CD4-positive, alpha-beta T cell treated with Interleukin-2 at 100 ng/mL for 4 hours (primary cell): ENCODE data around the gene GAPDHS.

ENCODE experiments used
- DNase-seq: peaks from one replicate; pipeline ENCODE4 v3.0.0-alpha.2; 2020; ENCODE audit warnings: low spot score

GAPDHS gene

DNA sequence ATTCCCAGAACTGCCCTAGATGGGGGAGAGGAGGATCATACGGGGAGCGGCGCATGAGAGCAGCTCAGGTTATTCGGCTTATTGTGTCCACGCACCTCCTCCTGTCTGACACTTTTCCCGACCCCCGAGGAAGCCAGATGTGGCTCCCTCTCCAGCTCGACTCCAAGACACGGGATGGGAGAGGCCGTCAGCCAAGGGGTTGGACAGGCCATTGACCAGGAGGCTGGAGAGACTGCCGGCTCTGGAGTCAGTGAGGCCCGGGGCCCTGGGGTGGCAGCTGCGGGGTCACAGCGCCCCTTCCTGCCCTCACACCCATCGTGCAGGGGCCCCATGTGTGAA is 22.7 kb upstream of the GAPDHS start:
- DNase-seq = no peak

GRCh38 chr19:35511337-35511736 is 21.9 kb upstream of the GAPDHS start:
- DNase-seq = no peak

GRCh38 chr19:35512831-35513627 is 20.2 kb upstream of the GAPDHS start:
- no peak for DNase-seq

DNA sequence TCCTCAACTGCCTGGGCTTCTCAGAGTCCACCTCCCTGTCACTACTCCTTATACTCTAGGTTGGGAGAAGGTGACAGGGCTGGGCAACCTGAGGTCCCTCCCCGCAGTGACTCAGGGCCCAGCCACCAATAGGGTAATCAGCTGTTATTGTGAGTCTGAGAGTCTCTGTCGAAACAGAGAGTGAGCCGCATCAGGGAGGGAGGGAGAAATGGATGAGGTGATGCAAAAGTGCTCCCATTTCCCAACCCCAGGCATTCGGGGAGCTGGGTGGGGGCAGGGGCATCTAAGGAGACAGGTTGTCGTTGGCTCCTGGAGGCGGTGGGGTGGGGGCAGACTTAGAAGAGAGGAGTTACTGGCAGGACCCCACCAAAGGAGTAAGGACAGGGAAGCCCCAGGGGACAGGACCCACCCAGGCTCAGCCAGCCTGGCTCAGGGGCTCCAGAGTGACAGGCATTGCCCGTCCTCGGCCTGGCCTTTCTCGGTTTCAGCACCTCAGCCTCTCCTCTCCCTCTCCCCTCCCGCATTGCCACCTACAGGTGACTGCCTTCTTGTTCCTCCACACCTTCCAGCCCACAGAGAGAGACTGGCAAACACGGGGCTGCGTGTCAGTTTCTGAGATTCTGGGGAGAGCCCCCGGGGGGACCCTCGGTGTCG is 19.5 kb upstream of the GAPDHS start, which contains the start of gene DMKN:
Gene DMKN, minus strand, starts transcription at position 22 of the 654 bp plus-strand sequence. CDS start 174 bp downstream, outside the sequence.
- DNase-seq = no peak

DNA sequence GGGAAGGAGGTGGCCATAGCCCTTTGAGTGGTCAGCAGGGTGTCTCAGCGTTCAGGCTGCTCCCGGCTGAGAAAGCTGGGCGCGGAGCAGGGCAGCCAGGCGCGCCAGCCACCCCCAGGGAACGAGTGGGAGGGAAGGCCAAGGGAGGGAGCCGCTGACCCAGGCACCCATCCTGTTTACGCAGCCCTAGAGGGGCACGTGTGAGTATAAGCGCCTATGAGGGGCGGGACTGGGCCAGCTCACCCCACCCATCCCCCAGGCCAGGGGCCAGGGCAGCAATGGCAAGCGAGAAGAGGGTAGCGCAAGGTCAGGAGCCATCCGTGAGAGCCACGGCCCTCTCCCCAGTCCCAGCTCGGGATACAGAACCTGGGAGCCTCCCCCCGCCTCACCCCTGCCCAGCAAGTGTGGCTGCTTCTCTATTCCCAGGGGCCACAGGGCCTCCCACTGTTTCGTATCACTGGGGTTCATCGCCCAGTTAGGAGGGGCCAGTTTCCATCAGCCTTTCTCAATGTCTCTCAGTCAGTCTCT is 18.9 kb upstream of the GAPDHS start:
- DNase-seq = no peak

GRCh38 chr19:35516310-35516709 is 16.9 kb upstream of the GAPDHS start:
- no peak for DNase-seq

DNA sequence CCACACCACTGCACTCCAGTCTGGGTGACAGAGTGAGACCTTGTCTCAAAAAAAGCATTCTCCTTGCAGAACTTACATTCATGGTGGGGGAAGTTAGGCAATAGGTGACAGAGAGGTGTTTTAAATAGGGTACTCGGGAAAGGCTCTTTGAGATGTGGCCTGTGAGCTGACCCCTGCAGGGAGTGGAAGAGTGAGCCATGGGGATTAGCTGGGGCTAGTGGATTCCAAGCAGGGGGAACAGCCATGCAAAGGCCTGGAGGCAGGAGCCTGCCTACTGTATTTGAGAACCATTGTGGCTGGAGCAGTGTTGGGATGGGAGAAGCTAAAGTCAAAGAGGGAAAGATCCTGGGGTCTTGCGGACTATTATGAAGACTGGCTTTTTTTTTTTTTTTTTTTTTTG is 15.9 kb upstream of the GAPDHS start:
- DNase-seq = no peak

GRCh38 chr19:35518313-35518712 is 14.9 kb upstream of the GAPDHS start:
- DNase-seq = no peak

DNA sequence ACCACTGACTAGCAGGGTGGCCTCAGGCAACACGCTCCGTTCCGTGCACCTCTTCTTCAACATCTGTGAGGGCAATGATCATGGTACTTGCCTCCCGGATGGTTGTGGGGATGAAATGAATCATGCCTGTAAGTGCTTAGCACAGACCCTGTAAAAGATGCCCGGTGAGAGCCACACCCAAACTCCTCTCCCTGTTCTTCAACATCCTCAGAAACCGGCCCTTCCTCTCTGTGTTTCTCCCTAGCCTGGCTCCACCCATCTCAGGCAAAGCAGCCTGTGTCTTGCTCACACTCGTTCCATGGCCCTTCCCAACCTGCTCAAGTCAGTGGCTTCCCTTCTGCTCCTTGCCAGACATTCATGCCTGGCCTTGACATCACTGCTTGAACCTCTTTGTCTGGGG is 14.0 kb upstream of the GAPDHS start:
- no peak for DNase-seq

DNA sequence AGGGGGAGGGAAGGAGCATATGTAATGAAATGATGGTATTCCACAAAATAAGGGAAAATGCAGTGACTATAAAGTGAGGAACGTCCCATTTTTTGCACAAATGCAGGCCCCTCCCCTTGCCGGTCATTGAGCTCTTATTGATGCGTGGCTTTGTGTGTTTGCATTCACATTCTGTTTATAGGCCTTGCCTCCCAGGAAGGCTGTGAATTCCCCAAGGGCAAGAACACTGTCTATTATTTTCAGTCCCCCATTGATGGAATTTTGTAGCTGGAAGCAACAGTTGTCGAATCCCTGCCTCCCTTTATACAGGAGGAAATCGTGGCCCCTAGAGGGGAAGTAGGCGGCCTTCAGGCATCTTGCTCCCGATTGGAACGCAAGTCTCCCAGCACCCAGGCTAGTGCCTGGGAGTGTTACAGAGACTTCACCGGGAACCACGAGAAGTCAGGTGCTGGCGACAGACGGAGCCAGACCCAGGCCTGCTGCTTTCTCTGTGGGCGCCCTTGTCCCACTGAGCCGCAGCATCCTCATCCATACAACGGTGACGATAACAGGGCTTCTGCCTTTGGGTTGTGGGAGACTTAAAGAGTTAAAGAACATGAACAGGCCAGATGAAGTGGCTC is 12.0 kb upstream of the GAPDHS start:
- DNase-seq = no peak

GRCh38 chr19:35522745-35523327 is 10.4 kb upstream of the GAPDHS start:
- DNase-seq = no peak

GRCh38 chr19:35524181-35524837 is 8.9 kb upstream of the GAPDHS start:
- no peak for DNase-seq

GRCh38 chr19:35525873-35526272 is 7.4 kb upstream of the GAPDHS start:
- no peak for DNase-seq

DNA sequence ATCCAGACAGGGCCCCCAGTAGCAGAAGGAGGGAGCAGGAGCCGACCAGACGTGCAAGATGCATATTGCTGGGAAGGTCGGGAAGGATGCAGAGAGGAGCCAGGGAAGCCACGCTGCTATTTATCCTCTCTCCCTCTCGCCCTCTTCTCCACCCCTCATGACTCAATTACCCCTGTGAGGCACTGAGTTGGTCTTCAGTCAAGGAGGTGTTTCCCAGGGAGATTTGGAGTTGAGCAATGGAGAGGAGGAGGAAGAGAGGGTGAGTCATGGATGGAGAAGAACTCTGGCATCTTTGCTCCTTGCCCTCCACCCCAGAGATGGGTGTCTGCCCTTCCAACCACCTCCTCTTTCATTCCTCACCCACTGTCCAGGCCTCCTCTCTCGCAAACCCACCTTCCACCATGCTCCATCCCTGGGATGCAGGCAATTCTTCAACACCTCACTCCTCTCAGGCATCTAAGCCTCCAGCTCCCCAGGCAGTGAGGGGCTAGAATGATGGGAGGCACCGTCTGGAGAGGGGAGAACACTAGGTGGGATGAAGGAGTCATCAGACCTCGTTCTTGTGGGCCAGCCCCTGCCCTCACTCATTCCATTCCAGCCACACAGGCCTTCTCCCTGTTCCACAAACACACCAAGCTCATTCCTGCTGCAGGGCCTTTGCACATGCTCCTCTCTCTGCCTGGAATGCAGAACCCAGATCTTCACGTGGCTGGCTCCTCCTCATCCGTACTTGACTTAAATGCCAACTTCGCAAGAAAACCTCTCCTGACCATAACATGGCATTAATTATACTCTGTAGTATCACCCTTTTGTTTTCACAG is 4.8 kb upstream of the GAPDHS start, which contains the start of gene SBSN:
Gene SBSN, minus strand, starts transcription at position 94 of the 821 bp plus-strand sequence. Its CDS starts 30 bp downstream, at position 64.
- no peak for DNase-seq

- no peak for DNase-seq
Observed at GRCh38 chr19:35529241-35530218, 3.7 kb upstream of the GAPDHS start.

GRCh38 chr19:35531291-35531690 is 2.0 kb upstream of the GAPDHS start:
- no peak for DNase-seq

DNA sequence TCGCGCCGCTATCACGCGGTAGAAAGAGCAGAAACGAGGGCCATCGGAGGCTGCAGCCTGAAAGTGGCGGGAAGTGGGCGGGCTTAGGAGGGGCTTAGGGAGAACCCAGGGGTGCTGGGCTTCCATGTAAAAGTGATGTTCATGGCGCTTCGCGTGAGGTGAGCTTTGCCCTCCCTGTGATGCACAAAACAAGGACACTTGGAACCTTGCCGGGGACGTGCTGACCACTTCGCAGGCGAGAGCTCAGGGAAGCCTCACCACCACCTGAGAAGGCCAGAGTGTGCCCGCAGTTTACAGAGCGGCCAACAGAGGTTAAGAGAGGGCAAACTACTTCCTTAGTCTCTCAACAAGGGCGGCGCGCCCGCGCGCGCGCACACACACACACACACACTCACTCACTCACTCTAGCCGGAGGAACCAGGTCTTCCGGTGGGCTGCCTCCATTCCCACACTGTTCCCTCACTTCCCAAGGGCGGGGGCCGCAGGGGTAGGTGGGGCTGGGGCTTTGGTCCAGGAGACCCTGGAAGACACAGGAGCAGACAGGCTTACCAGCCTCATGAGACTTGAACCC is 651 bp downstream of the GAPDHS start:
- DNase-seq = peak; percentile 15

DNA sequence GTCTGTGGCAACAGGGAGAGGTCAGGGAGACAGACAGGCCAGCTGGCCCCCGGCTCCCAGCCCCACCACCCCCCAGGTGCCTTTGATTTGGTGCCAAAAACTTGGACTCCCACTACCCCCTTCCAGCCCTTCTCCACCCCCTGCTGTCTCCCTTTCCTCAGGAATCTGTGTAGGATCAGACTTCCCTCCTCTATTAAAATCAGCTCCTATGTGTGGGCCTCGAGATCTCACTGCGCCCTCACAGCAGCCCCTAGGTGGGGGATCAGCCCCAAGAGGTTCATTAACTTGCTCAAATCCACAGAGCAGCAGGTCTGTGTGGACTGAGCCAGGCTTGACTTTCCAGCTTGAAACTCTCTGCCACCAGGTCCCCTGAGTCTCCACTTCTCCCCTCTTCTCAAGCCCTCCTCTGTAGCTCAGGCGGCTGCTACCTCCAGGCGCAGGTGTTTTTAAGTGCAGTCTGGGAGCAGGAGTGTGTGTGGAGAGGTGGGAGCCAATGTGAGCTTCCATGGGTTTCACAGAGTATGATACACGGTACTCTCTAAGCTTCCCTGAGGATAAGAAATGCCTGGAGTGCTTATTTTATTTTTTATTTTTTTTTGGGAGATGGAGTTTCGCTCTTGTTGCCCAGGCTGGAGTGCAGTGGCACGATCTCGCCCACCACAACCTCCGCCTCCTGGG is 1.7 kb downstream of the GAPDHS start:
- no peak for DNase-seq

DNA sequence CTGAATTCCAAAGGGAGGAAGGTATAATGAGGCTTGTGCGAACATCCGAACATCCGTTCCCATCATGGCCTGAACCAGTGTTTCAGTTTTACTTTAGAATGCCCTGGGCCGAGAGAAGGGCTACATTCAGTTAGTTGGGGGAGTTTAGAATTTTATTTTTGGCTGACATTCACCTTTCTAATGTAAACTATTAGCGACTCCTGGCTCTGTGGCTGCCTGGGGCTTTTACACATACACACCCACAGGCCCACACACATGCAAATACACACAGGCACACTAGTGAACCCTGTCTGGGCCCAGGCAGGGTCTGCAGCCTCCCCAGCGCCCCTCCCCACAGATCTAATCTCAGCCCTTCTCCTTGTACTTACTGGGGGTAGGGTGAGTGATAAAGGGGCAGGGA is 6.1 kb downstream of the GAPDHS start:
- DNase-seq = no peak
